H9 (cell line): Measurements from ENCODE around the gene CFAP69. TPM values are rescaled to one million over a fixed set of nuclear protein-coding genes. Genes with fewer than 3 reads are reported as not detected.

Experiments used
- DNase-seq: peaks from one replicate; pipeline ENCODE4 v3.0.0-alpha.2; 2017
- H2AFZ ChIP-seq: one replicate; pipeline ENCODE4 v1.6.1; 2013; ENCODE audit warnings: mild to moderate bottlenecking, low read length, control low read depth, moderate library complexity
- H2AK5ac ChIP-seq: 2 replicates; pipeline ENCODE4 v1.6.1; 2013; ENCODE audit warnings: low read length, control low read depth, mixed read lengths; ENCODE audit not compliant: insufficient read length
- H2BK120ac ChIP-seq: one replicate; pipeline ENCODE4 v1.6.1; 2013; ENCODE audit warnings: low read depth, mild to moderate bottlenecking, low read length, control low read depth, inconsistent platforms; ENCODE audit not compliant: poor library complexity, severe bottlenecking
- H2BK12ac ChIP-seq: 2 replicates; pipeline ENCODE4 v1.6.1; 2013; ENCODE audit warnings: low read length, control low read depth, mixed read lengths, low read depth; ENCODE audit not compliant: insufficient read length
- H2BK15ac ChIP-seq: 2 replicates; pipeline ENCODE4 v1.6.1; 2013; ENCODE audit warnings: low read depth, low read length, control low read depth
- H2BK20ac ChIP-seq: one replicate; pipeline ENCODE4 v1.6.1; 2013; ENCODE audit warnings: low read depth, mild to moderate bottlenecking, low read length, control low read depth, inconsistent platforms; ENCODE audit not compliant: poor library complexity, severe bottlenecking
- H2BK5ac ChIP-seq: 2 replicates; pipeline ENCODE4 v1.6.1; 2013; ENCODE audit warnings: low read length, control low read depth, mixed read lengths; ENCODE audit not compliant: insufficient read length
- H3K14ac ChIP-seq: 2 replicates; pipeline ENCODE4 v1.6.1; 2013; ENCODE audit warnings: low read length, control low read depth; ENCODE audit not compliant: insufficient read depth
- H3K18ac ChIP-seq: 2 replicates; pipeline ENCODE4 v1.6.1; 2013; ENCODE audit warnings: low read depth, mild to moderate bottlenecking, mixed read lengths, low read length, control low read depth; ENCODE audit not compliant: insufficient read length
- H3K23ac ChIP-seq: 2 replicates; pipeline ENCODE4 v1.6.1; 2013; ENCODE audit warnings: low read length, control low read depth, mixed read lengths, low read depth; ENCODE audit not compliant: insufficient read length
- H3K23me2 ChIP-seq: 2 replicates; pipeline ENCODE4 v1.6.1; 2013; ENCODE audit warnings: low read depth, mild to moderate bottlenecking, mixed read lengths, low read length, control low read depth; ENCODE audit not compliant: insufficient read length, poor library complexity, severe bottlenecking
- H3K27ac ChIP-seq: 2 replicates; pipeline ENCODE4 v1.5.1; 2013; ENCODE audit warnings: low read length, control low read depth, mixed read lengths, low read depth; ENCODE audit not compliant: insufficient read length
- H3K27me3 ChIP-seq: 2 replicates; pipeline ENCODE4 v1.6.1; 2013; ENCODE audit warnings: low read length, control low read depth, inconsistent platforms; ENCODE audit not compliant: insufficient read depth
- H3K4ac ChIP-seq: 2 replicates; pipeline ENCODE4 v1.6.1; 2013; ENCODE audit warnings: low read depth, mild to moderate bottlenecking, control low read depth, inconsistent platforms, low read length, moderate library complexity
- H3K4me1 ChIP-seq: 2 replicates; pipeline ENCODE4 v1.6.1; 2013; ENCODE audit warnings: low read length, control low read depth, inconsistent platforms; ENCODE audit not compliant: insufficient read depth
- H3K4me2 ChIP-seq: 2 replicates; pipeline ENCODE4 v1.6.1; 2013; ENCODE audit warnings: low read length, control low read depth, mixed read lengths; ENCODE audit not compliant: insufficient read length, insufficient read depth
- H3K56ac ChIP-seq: 2 replicates; pipeline ENCODE4 v1.6.1; 2013; ENCODE audit warnings: low read depth, mild to moderate bottlenecking, mixed read lengths, low read length, control low read depth; ENCODE audit not compliant: insufficient read length
- H3K79me1 ChIP-seq: 2 replicates; pipeline ENCODE4 v1.6.1; 2013; ENCODE audit warnings: low read depth, mild to moderate bottlenecking, moderate library complexity, low read length, control low read depth, inconsistent platforms; ENCODE audit not compliant: insufficient read depth, poor library complexity, severe bottlenecking
- H3K79me2 ChIP-seq: 2 replicates; pipeline ENCODE4 v1.6.1; 2013; ENCODE audit warnings: low read length, control low read depth, inconsistent platforms; ENCODE audit not compliant: insufficient read depth
- H3K9ac ChIP-seq: 2 replicates; pipeline ENCODE4 v1.6.1; 2013; ENCODE audit warnings: low read length, control low read depth, mixed read lengths; ENCODE audit not compliant: insufficient read length; ENCODE audit errors: extremely low read depth
- H3K9me3 ChIP-seq: one replicate; pipeline ENCODE4 v1.6.1; 2013; ENCODE audit warnings: low read depth, low read length, inconsistent platforms; ENCODE audit not compliant: control insufficient read depth
- H3T11ph ChIP-seq: one replicate; pipeline ENCODE4 v1.6.1; 2013; ENCODE audit warnings: mild to moderate bottlenecking, low read length, control low read depth, inconsistent platforms
- H4K20me1 ChIP-seq: one replicate; pipeline ENCODE4 v1.6.1; 2013; ENCODE audit not compliant: control insufficient read depth, insufficient read length, insufficient read depth
- H4K5ac ChIP-seq: 2 replicates; pipeline ENCODE4 v1.6.1; 2013; ENCODE audit warnings: low read depth, mild to moderate bottlenecking, mixed read lengths, low read length, control low read depth; ENCODE audit not compliant: insufficient read length
- H4K8ac ChIP-seq: replicated peaks from 2 replicates; pipeline ENCODE4 v1.6.1; 2013; ENCODE audit warnings: low read length, control low read depth, mixed read lengths, low read depth; ENCODE audit not compliant: insufficient read length
- H4K91ac ChIP-seq: 2 replicates; pipeline ENCODE4 v1.6.1; 2013; ENCODE audit warnings: low read depth, mild to moderate bottlenecking, moderate library complexity, mixed read lengths, low read length, control low read depth; ENCODE audit not compliant: insufficient read length
- H3K27ac Mint-ChIP-seq, 3 experiments: 2 replicates in 2 of 3; 3 replicates in 1 of 3; pipeline ENCODE4 v1.8.0; 2020 to 2021; ENCODE audit warnings: mixed read lengths in 3 of 3, mild to moderate bottlenecking in 1 of 3, moderate library complexity in 1 of 3
- H3K27me3 Mint-ChIP-seq: 2 replicates; pipeline ENCODE4 v1.8.0; 2021; ENCODE audit warnings: low read depth, mild to moderate bottlenecking, moderate library complexity, mixed read lengths
- H3K36me3 Mint-ChIP-seq, 3 experiments: 2 replicates in 2 of 3; 3 replicates in 1 of 3; pipeline ENCODE4 v1.8.0; 2020 to 2021; ENCODE audit warnings: low read depth in 3 of 3, mixed read lengths in 3 of 3; ENCODE audit not compliant: insufficient read depth in 1 of 3
- H3K4me1 Mint-ChIP-seq, 2 experiments: 2 replicates each; pipeline ENCODE4 v1.8.0; 2020; ENCODE audit warnings: mixed read lengths in 2 of 2
- H3K4me3 Mint-ChIP-seq, 2 experiments: 2 replicates in 1 of 2; 3 replicates in 1 of 2; pipeline ENCODE4 v1.8.0; 2020 to 2021; ENCODE audit warnings: mild to moderate bottlenecking in 2 of 2, mixed read lengths in 2 of 2, moderate library complexity in 1 of 2
- H3K9me3 Mint-ChIP-seq, 2 experiments: 2 replicates in 1 of 2; 3 replicates in 1 of 2; pipeline ENCODE4 v1.8.0; 2020; ENCODE audit warnings: mild to moderate bottlenecking in 2 of 2, mixed read lengths in 2 of 2, moderate library complexity in 1 of 2
- WGBS: extraction: QIAGEN DNeasy Blood & Tissue Kit; methylation state at CpG from one replicate; pipeline ENCODE4 v1.1.7; 2013; ENCODE audit warnings: missing lambda C conversion rate, low lambda C conversion rate, mixed read lengths; ENCODE audit not compliant: insufficient read length; ENCODE audit errors: extremely low coverage; 5-methylcytosine and 5-hydroxymethylcytosine counted together
- total RNA-seq: library from RNA; stranded (reverse); gene quantifications from 2 replicates; pipeline ENCODE4 v1.2.1, GENCODE V29; 2021
- TF ChIP-seq, protein P1 (sequence below): fragments of 200-600 bp; sonication (generic); conservative IDR thresholded peaks from 3 replicates; pipeline ENCODE4 v1.8.0; 2021; ENCODE audit warnings: antibody characterized with exemption, mild to moderate bottlenecking

The CFAP69 gene
- total RNA-seq, 1 experiment from 2014 or later, result 2.9 TPM

DNA sequence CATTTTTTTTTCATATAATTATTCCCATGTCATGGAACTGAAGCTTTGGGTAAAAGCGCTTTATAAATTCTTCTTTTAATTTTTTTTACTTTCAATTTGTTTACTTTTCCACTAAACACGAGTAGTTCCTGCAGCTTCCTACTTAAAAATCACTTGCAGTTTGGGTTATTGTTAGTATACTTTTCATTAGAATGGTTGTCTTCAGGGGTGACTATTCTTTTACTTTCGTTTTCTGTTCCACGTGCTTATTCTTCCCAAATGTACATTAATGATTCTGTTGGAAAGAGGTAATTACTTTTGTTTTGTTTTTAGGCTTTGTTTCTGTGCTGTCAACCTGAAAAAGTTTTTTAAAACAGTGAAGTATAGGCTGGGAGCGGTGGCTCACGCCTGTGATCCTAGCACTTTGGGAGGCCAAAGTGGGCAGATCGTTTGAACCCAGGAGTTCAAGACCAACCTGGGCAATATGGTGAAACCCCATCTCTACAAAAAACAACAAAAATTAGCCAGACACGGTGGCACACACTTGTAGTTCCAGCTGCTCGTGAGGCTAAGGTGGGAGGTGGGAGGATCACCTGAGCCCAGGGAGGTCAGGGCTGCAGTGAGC lies 5.2 kb upstream of the CFAP69 start:
- TF ChIP-seq, protein P1, sequence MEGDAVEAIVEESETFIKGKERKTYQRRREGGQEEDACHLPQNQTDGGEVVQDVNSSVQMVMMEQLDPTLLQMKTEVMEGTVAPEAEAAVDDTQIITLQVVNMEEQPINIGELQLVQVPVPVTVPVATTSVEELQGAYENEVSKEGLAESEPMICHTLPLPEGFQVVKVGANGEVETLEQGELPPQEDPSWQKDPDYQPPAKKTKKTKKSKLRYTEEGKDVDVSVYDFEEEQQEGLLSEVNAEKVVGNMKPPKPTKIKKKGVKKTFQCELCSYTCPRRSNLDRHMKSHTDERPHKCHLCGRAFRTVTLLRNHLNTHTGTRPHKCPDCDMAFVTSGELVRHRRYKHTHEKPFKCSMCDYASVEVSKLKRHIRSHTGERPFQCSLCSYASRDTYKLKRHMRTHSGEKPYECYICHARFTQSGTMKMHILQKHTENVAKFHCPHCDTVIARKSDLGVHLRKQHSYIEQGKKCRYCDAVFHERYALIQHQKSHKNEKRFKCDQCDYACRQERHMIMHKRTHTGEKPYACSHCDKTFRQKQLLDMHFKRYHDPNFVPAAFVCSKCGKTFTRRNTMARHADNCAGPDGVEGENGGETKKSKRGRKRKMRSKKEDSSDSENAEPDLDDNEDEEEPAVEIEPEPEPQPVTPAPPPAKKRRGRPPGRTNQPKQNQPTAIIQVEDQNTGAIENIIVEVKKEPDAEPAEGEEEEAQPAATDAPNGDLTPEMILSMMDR, result no peak
- Histone ChIP-seq H2BK120ac (no peak overlapping the region), H3K27me3 (no peaks in the 10 kb centered on the region), H3K4me1 (no peaks in the 10 kb centered on the region; the same call in 1 of the 2 replicates), H4K8ac (no peak overlapping the region), H3K27ac (no peak overlapping the region), H3K79me1 (no peaks in the 10 kb centered on the region), H4K91ac (no peak overlapping the region), H2AFZ (no peak overlapping the region), H3K56ac (no peak overlapping the region), H2BK20ac (no peak overlapping the region), H3K79me2 (no peaks in the 10 kb centered on the region), H2BK5ac (no peak overlapping the region), H3K23me2 (no peaks in the 10 kb centered on the region), H3K9ac (no peak overlapping the region), H2BK15ac (no peak overlapping the region), H4K5ac (no peak overlapping the region), H2BK12ac (no peak overlapping the region), H3K4me2 (no peak overlapping the region), H3K9me3 (no peaks in the 10 kb centered on the region), H3K23ac (no peak overlapping the region), H2AK5ac (no peak overlapping the region), H3K4ac (no peak overlapping the region), H3K18ac (no peak overlapping the region), H3T11ph (no peak overlapping the region), H3K14ac (no peak overlapping the region), H4K20me1 (no peaks in the 10 kb centered on the region)
- no CpG with 5 or more reads among the region's 9 CpGs for WGBS
- Mint-ChIP-seq H3K36me3 (no peaks in the 10 kb centered on the region; a peak in 1 of 7 replicates), H3K27ac (no peak overlapping the region), H3K4me3 (no peak overlapping the region), H3K4me1 (peaks cover 16 to 23% of the 10 kb centered on the region in 2 experiments), H3K27me3 (peaks cover 14% of the 10 kb centered on the region), H3K9me3 (no peaks in the 10 kb centered on the region)
- DNase-seq, result no peak
